Sigmoid colon (tissue), 4 donors: ENCODE measurements around the gene CBR3.

Experiments used
- CTCF ChIP-seq, 4 experiments: fragments of 450-650 bp in 3 of 4; fragments of 200-600 bp in 1 of 4; IDR thresholded peaks; one replicate each; pipeline ENCODE4 v1.5.1; 2016 to 2019; ENCODE audit warnings: antibody characterized with exemption in 4 of 4, mild to moderate bottlenecking in 3 of 4, moderate library complexity in 2 of 4
- POLR2A ChIP-seq, 2 donors: fragments of 450-650 bp; IDR thresholded peaks; one replicate each; pipeline ENCODE4 v1.6.1; 2016; ENCODE audit warnings: antibody characterized with exemption in 2 of 2, mild to moderate bottlenecking in 2 of 2, moderate library complexity in 2 of 2
- POLR2AphosphoS5 ChIP-seq, 4 donors: sonication (generic); formaldehyde crosslinking; IDR thresholded peaks; one replicate each; pipeline ENCODE4 v1.6.1; 2017; ENCODE audit warnings: antibody characterized with exemption in 4 of 4

GRCh38 chr21:36156815-36157670 lies 22.2 kb downstream of the CBR3 start, which contains the start of gene DOP1B:
- no peak for TF ChIP-seq CTCF (IDR thresholded peaks at IDR 0.05)
- TF ChIP-seq POLR2A (IDR thresholded peaks at IDR 0.05), result peak in 1 of 2 donors; percentile 64
- peak; percentile 73 to 85 (median 81) for TF ChIP-seq POLR2AphosphoS5 (IDR thresholded peaks at IDR 0.05)
